Astrocyte of the spinal cord (primary cell): ENCODE measurements around the gene DNAH2.
A peak's percentile ranks its signal among the peaks of the same experiment; 100 is the strongest.

Experiments
- DNase-seq: peaks from one replicate; pipeline ENCODE4 v3.0.0; 2011; ENCODE audit warnings: low read depth, low spot score
- H3K4me3 ChIP-seq: 2 replicates; pipeline ENCODE4 v1.5.1; 2011; ENCODE audit warnings: low read depth, mild to moderate bottlenecking, low read length, moderate library complexity
- CTCF ChIP-seq: IDR thresholded peaks from 2 replicates; pipeline ENCODE4 v1.5.1; 2012; ENCODE audit warnings: low read depth, mild to moderate bottlenecking, low read length, inconsistent platforms
- in situ Hi-C: cut with HindIII; loops from 2 replicates; pipeline ENCODE4 v1.10.0; 2017; ENCODE audit warnings: low sequenced_read_pairs

The DNAH2 gene

GRCh38 chr17:7755095-7755890, 37.7 kb downstream of the DNAH2 start:
- no peak for DNase-seq
- H3K4me3 ChIP-seq: no peak overlapping the region
- TF ChIP-seq CTCF: no peak
- in situ Hi-C loops: no loop called here

GRCh38 chr17:7756968-7757367, 39.4 kb downstream of the DNAH2 start:
- no peak for DNase-seq
- TF ChIP-seq CTCF: no peak
- in situ Hi-C loops: no loop called here
- no peak overlapping the region for H3K4me3 ChIP-seq

GRCh38 chr17:7763919-7764318, 46.4 kb downstream of the DNAH2 start:
- no peak for TF ChIP-seq CTCF
- H3K4me3 ChIP-seq: no peak overlapping the region
- DNase-seq: no peak
- in situ Hi-C loops: no loop called here

GRCh38 chr17:7767004-7767403, 49.5 kb downstream of the DNAH2 start:
- in situ Hi-C loops: no loop called here
- no peak overlapping the region for H3K4me3 ChIP-seq
- no peak for DNase-seq
- TF ChIP-seq CTCF: no peak

- in situ Hi-C loops: no loop called here
- no peak for TF ChIP-seq CTCF
- peak; percentile 5 for DNase-seq
- H3K4me3 ChIP-seq: no peak overlapping the region
These were observed 50.0 kb downstream of the DNAH2 start for GRCh38 chr17:7767405-7768021.

GRCh38 chr17:7769854-7770253, 52.3 kb downstream of the DNAH2 start:
- DNase-seq: no peak
- in situ Hi-C loops: no loop called here
- TF ChIP-seq CTCF: no peak
- H3K4me3 ChIP-seq: no peak overlapping the region
